Ramos (cell line): ENCODE results near the gene PRIM1.
"Not testable (repeated sequence)": the region's sequence is repeated elsewhere in the genome, so short reads cannot be mapped to it uniquely, and the experiment has no call there.

ENCODE experiments used
- in situ Hi-C: fragments of 300-500 bp; cut with MboI; formaldehyde crosslinking; loops from one replicate; pipeline ENCODE4 v1.14.3; 2022; ENCODE audit warnings: low sequenced_read_pairs; ENCODE audit not compliant: unreplicated experiment

PRIM1 gene

GRCh38 chr12:56763753-56764657, 11.9 kb upstream of the PRIM1 start:
- in situ Hi-C loops, result no loop called here

GRCh38 chr12:56761812-56762211, 9.7 kb upstream of the PRIM1 start:
- in situ Hi-C loops, result no loop called here

- in situ Hi-C loops, result no loop called here
Measured at GRCh38 chr12:56760460-56760859, 8.3 kb upstream of the PRIM1 start.

GRCh38 chr12:56759263-56759908, 7.3 kb upstream of the PRIM1 start:
- in situ Hi-C loops, result loop anchor here (5.0 kb wide), 2 partner anchors 228 to 353 kb away; partner anchors contain the start of gene STAT6

GRCh38 chr12:56758728-56759262, 6.7 kb upstream of the PRIM1 start:
- in situ Hi-C loops, result loop anchor here (5.0 kb wide), 2 partner anchors 229 to 354 kb away; partner anchors contain the start of gene STAT6

GRCh38 chr12:56757971-56758370, 5.8 kb upstream of the PRIM1 start:
- in situ Hi-C loops, result loop anchor here (5.0 kb wide), 2 partner anchors 229 to 354 kb away; partner anchors contain the start of gene STAT6

- in situ Hi-C loops, result no loop called here
Measured at GRCh38 chr12:56753566-56753965, 1.4 kb upstream of the PRIM1 start.

- in situ Hi-C loops, result not testable (repeated sequence)
Measured at GRCh38 chr12:56750596-56750995, 1.5 kb downstream of the PRIM1 start.

- in situ Hi-C loops, result no loop called here
Measured at GRCh38 chr12:56749853-56750252, 2.3 kb downstream of the PRIM1 start.

GRCh38 chr12:56749359-56749758, 2.8 kb downstream of the PRIM1 start:
- in situ Hi-C loops, result no loop called here

- in situ Hi-C loops, result no loop called here
Measured at GRCh38 chr12:56728139-56728861, 23.8 kb downstream of the PRIM1 start.

GRCh38 chr12:56726196-56726675, 25.9 kb downstream of the PRIM1 start:
- in situ Hi-C loops, result not testable (repeated sequence)

- in situ Hi-C loops, result no loop called here
Measured at GRCh38 chr12:56725723-56726102, 26.4 kb downstream of the PRIM1 start.

- in situ Hi-C loops, result no loop called here
Measured at GRCh38 chr12:56724972-56725722, 27.0 kb downstream of the PRIM1 start, which contains the start of gene NACA. Gene NACA, minus strand, starts transcription at chr12:56725299. Its CDS starts 778 bp downstream, at chr12:56724521.

GRCh38 chr12:56724701-56724971, 27.5 kb downstream of the PRIM1 start:
- in situ Hi-C loops, result no loop called here

- in situ Hi-C loops, result no loop called here
Measured at GRCh38 chr12:56723889-56724700, 28.0 kb downstream of the PRIM1 start.

- in situ Hi-C loops, result no loop called here
Measured at GRCh38 chr12:56723352-56723751, 28.8 kb downstream of the PRIM1 start.

- in situ Hi-C loops, result no loop called here
Measured at GRCh38 chr12:56722832-56723231, 29.3 kb downstream of the PRIM1 start.

GRCh38 chr12:56721721-56722120, 30.4 kb downstream of the PRIM1 start:
- in situ Hi-C loops, result no loop called here
